PFSK-1 (cell line): ENCODE measurements around the gene ST3GAL2.

Source experiments
- FOXP2 ChIP-seq: optimal IDR thresholded peaks from 2 replicates; pipeline ENCODE3; 2011; ENCODE audit warnings: borderline replicate concordance, control low read depth, inconsistent platforms; ENCODE audit not compliant: insufficient read depth; ENCODE audit errors: extremely low read length, extremely low read depth
- POLR2AphosphoS5 ChIP-seq: IDR thresholded peaks from 2 replicates; pipeline ENCODE4 v1.6.1; 2012; ENCODE audit warnings: low read depth, mild to moderate bottlenecking, control low read depth, low read length, moderate library complexity
- SIN3A ChIP-seq: IDR thresholded peaks from 2 replicates; pipeline ENCODE4 v1.6.1; 2012; ENCODE audit warnings: mild to moderate bottlenecking, low read length, moderate library complexity, borderline replicate concordance; ENCODE audit not compliant: insufficient read depth
- TAF1 ChIP-seq: IDR thresholded peaks from 2 replicates; pipeline ENCODE4 v1.6.1; 2012; ENCODE audit warnings: low read length, control low read depth, borderline replicate concordance; ENCODE audit not compliant: insufficient read depth
- TF ChIP-seq, protein P1 (sequence below), 2 experiments: IDR thresholded peaks; 2 replicates each; pipeline versions ENCODE4 v1.6.1 to v1.8.0; 2011 to 2012; ENCODE audit warnings: low read depth in 2 of 2, low read length in 2 of 2, control low read depth in 1 of 2, inconsistent platforms in 1 of 2, mild to moderate bottlenecking in 1 of 2, moderate library complexity in 1 of 2; ENCODE audit not compliant: insufficient read depth in 1 of 2

ST3GAL2 gene

GRCh38 chr16:70448075-70448474, 9.2 kb upstream of the ST3GAL2 start:
- TF ChIP-seq FOXP2 (no peak), SIN3A (no peak), TAF1 (no peak), POLR2AphosphoS5 (no peak)
- TF ChIP-seq, protein P1, sequence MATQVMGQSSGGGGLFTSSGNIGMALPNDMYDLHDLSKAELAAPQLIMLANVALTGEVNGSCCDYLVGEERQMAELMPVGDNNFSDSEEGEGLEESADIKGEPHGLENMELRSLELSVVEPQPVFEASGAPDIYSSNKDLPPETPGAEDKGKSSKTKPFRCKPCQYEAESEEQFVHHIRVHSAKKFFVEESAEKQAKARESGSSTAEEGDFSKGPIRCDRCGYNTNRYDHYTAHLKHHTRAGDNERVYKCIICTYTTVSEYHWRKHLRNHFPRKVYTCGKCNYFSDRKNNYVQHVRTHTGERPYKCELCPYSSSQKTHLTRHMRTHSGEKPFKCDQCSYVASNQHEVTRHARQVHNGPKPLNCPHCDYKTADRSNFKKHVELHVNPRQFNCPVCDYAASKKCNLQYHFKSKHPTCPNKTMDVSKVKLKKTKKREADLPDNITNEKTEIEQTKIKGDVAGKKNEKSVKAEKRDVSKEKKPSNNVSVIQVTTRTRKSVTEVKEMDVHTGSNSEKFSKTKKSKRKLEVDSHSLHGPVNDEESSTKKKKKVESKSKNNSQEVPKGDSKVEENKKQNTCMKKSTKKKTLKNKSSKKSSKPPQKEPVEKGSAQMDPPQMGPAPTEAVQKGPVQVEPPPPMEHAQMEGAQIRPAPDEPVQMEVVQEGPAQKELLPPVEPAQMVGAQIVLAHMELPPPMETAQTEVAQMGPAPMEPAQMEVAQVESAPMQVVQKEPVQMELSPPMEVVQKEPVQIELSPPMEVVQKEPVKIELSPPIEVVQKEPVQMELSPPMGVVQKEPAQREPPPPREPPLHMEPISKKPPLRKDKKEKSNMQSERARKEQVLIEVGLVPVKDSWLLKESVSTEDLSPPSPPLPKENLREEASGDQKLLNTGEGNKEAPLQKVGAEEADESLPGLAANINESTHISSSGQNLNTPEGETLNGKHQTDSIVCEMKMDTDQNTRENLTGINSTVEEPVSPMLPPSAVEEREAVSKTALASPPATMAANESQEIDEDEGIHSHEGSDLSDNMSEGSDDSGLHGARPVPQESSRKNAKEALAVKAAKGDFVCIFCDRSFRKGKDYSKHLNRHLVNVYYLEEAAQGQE (IDR thresholded peaks at IDR 0.05; ENCODE audit: insufficient read depth in 1 of 2, low read depth in 2 of 2, low read length in 2 of 2), result no peak

GRCh38 chr16:70444249-70445063, 5.6 kb upstream of the ST3GAL2 start:
- TF ChIP-seq SIN3A (no peak), TAF1 (no peak), POLR2AphosphoS5 (no peak), FOXP2 (no peak)
- TF ChIP-seq, protein P1 (IDR thresholded peaks at IDR 0.05; ENCODE audit: insufficient read depth in 1 of 2, low read depth in 2 of 2, low read length in 2 of 2), result no peak

DNA sequence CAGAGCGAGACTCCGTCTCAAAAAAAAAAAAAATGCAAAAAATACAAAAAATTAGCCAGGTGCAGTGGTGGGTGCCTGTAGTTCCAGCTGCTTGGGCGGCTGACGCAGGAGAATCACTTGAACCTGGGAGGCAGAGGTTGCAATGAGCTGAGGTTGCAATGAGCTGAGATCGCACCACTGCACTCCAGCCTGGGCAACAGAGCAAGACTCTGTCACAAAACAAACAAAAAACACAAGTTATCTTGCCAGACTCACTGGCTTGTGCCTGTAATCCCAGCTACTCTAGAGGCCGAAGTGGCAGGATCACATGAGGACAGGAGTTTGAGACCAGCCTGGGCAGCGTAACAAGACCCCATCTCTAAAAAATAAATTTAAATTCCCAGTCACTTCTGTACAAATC, 3.4 kb upstream of the ST3GAL2 start:
- TF ChIP-seq POLR2AphosphoS5 (no peak), SIN3A (no peak), FOXP2 (no peak), TAF1 (no peak)
- TF ChIP-seq, protein P1 (IDR thresholded peaks at IDR 0.05; ENCODE audit: insufficient read depth in 1 of 2, low read depth in 2 of 2, low read length in 2 of 2), result no peak

- no peak for TF ChIP-seq FOXP2
- no peak for TF ChIP-seq SIN3A
- TF ChIP-seq, protein P1 (IDR thresholded peaks at IDR 0.05; ENCODE audit: insufficient read depth in 1 of 2, low read depth in 2 of 2, low read length in 2 of 2), result no peak
- no peak for TF ChIP-seq TAF1
- no peak for TF ChIP-seq POLR2AphosphoS5
Observed at GRCh38 chr16:70441406-70441990, 2.6 kb upstream of the ST3GAL2 start.
